Fibroblast of skin of left biceps (primary cell): Measurements from ENCODE around the gene PCYOX1L.

Experiments used
- DNase-seq, 2 experiments: peaks; one replicate each; pipeline ENCODE4 v3.0.0-alpha.2; 2013; ENCODE audit warnings: low read depth in 2 of 2

PCYOX1L gene

DNA sequence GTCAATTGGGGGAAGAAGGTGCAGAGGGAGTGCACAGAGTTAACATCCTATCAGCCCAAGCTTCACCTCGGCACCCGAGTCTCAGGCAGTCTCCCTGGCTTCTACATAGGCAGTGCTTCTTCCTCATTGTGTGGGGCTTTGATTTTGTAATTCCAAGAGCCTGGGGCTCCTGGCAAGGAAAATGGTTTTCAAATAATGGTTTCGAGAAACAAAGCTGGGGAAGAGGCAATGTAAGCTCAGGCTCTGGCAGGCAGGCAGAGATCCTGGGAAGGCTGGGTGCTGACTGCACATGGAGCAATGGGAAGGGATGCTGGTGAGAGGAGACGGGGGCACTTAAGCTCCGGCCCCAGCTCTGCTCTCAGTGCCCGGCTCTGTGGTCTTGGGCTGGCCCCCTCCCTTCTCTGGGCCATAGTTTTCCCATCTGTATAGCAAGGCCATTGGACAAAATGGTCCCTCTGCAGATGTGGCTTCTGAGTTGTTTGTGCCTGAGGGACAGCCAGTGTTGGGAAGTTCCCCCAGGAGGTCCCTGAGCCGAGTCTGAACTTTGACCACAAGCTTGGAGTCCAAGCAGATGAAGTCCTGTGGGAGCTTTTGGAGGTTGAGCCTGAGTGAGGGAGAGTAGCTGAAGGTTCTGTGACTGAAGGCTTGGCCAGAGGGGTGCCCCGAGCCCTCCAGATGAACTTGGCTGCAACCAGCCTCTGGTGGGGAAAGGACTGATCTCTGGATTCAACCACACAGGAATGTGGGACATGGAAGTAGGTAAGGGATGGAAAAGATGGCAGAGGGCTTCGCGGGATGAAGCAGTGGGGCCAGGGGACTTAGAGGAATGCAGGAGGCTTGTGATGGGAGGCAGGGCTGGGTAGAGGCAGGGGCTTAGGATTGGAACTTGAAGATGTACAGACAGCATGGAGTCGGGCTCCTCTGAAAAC is 49.7 kb downstream of the PCYOX1L start:
- DNase-seq: no peak

DNA sequence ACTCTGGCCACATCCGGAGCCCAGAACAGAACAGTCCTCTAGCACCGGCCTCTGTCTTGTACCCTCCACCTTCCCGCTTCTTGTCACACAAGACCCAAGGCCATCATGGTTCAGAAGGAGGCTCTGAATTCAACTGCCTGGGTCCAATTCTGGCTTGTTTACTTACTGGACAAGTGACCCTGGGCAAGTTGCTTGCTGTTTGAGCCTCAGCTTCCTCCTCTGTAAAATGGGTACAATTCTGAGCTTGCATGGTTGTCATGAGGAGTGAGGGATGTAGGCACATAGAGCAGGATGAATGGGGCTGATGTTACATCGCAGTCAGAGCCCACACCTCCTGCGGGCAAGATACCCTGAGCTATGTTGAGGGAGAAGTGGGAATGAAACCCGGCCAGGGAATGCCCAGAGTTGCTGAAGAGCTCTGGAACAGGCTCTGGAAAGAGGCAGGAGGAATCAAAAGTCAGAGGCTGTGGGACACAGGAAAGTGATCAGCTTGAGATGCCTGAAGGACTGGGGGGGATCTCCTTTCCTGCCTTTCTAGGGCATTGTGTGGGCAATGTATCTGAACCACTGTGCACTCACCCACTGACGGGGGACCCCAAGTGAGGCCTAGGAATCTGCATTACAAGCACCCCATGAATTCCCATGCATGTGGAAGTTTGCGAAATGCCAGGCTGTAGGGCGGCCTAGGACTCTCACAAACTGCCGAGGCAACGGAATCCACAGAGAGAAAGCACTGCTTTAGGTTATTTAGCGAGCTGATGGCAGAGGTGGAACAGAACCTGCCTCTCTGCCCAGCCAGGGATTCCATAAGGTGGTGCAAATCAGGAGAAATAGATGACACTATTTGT is 50.6 kb downstream of the PCYOX1L start:
- no peak for DNase-seq

DNA sequence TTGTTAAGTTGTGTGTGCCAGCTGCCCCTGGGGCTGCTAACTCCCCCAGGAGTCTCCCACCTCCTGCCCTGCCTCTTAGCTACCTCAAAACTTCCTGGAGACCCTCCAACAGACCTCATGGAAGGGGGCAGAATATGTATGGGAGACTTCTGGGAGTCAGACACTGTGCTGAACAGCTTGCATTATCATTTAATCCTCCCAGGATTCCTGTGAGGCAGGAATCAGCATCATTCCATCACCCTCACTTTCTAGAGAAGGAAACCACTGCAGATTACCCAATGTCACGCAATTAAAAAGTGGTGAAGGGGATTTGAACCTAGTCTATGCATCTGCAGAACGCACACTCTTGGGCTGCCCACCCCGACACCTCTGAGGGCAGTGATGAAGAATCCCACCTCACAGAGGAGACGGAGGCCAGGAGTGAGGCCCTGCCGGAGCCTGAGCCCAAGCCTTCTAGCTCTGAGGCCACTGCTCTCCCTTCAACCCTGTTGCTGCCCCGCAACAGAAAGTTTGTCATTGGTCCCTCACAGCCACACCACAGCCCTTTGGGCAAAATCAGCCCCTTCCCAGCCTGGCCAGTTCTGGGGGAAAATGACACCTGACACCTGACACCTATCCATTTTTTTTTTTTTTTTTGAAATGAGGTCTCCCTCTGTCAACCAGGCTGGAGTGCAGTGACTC is 51.6 kb downstream of the PCYOX1L start:
- no peak for DNase-seq

DNA sequence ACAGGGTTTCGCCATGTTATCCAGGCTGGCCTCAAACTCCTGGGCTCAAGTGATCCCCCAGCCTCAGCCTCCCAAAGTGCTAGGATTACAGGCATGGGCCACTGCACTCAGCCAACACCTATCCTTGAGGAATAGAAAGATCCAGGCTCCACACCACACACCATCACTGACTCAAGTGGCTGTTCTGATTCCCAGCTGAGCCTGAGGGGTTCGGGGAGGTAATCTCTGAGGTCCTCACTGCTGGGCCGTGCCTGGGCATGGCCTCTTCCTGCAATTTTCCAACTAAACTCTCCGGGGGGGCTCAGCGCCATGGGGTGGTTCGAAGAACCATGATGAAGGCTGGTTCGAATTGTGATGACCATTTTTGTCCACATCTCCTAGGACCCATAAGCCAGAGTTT is 52.2 kb downstream of the PCYOX1L start:
- no peak for DNase-seq

DNA sequence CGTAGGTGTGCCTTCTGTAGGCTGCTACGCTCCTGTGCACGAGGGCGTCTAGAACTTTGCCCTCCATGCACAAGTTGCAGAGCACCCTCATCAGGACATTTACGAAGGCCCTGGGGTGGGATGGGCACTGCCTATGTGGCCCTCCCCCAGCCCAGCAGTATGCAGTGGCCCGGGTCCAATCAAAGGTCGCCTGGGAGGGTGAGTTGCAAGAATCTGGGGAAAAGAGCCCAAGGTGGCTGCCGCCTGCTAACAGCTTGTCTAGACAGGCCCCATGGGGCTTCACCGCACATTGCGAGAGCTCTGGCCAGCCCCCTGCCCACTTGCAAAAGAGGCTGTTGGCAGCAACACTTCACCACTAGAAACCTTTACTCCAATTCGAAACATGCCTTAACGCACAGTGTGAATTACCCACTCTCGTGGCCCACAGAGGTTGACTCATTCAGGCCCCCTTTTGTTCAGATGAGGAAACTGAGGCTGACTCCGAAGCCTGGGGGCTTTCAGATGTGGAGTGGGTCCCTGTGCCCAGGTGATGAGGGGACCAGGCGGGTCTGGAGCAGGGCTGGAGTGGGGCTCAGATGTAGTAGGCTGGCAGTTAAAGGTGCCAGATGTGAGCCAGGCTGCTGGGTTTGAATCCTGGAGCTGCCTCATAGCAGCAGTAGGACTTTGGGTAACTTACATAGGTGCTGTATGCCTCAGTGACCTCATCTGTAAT is 53.0 kb downstream of the PCYOX1L start:
- no peak for DNase-seq

DNA sequence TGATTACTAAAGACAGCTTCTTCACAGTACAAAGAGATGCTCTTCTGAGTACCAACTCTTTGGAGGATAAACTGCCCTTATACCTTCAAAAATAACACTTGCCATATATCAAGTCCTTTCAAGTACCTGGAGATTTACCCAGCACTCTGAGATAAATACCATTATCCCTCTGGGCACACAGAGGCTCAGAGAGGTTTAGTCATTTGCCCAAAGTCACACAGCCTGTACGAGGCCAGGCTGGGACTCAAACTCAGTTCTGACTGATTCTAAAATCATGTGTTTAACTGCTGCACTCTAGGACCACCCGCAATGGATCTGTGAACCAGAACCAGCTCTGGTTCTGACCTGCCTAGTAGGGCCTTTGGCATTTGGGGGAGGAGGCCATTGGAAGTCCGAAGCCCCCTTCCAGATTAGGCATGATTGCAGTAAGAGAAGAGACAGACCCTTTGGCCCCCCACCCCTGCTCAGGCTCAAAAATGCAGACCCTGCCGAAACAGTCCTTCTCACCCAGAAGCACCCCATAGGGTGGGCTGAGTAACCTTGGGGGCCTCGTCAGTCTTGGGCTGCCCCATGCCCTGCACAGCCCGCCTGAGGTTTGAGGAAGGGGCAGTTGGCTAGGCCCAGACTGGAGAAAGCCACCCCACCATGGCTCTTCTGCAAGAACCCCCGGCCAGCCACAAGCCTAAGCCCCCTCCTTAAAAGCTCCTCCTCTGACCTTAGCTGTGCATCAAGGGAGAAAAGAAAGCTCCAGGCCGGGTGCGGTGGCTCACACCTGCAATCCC is 54.1 kb downstream of the PCYOX1L start:
- DNase-seq: no peak

DNA sequence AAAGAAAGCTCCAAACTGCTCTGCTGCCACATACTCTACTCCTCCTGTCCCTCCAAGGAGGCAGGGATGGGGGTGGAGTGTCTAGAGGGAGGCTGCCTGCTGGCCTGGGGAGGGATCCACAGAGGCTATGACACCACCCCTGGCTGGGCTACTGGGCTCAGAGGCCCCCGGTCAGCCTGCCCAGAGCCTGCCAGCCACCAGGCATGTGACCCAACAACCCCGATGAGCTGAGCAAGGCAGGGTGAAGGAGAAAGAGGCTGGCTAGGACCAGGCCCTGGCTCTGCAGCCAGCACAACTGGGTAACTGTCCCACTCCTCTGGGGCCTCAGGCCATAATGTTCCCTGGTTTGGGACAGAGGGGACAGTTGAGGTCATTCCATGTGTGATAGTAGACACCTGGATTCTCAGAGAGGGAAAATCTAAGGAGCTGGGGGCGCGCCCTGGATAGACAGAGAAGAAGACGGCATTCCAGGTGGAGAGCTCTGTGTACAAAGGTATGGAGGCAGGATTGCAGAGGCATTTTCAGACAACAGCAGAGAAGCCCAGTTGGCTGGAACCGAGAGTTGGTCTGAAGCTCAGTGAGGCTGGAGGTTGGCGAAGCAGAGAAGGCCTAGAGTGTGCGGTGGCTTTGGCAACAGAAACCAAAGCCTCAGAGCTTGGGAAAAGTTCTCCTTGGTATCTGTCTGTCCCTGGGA is 55.1 kb downstream of the PCYOX1L start:
- DNase-seq: no peak

DNA sequence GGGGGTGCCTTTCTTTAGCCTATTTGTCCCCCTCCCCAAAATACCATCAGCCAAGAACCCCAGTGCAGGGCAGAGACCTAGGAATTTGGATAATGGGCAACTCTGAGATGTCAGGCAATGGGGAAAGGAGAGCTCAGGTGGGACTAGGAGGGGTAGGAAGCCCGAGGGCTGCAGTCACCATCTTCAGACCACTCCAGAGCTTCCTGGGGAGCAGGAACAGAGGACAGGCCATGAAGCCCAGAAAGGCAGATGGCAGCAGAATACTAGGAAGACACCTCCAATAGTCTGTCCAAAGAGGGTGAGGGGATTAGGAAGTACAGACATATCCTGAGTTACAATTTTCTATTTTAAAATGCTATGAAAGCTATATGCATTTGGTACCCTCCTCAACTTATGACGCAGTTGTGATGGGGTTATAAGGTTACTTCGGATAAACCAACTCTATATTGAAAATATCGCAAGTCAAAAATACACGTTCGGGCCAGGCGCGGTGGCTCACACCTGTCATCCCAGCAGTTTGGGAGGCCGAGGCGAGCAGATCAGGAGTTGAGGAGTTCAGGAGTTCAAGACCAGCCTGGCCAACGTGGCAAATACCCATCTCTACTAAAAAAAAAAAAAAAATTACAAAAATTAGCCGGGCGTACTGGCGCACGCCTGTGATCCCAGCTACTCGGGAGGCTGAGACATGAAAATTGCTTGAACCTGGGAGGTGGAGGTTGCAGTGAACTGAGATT is 55.8 kb downstream of the PCYOX1L start:
- DNase-seq: no peak

DNA sequence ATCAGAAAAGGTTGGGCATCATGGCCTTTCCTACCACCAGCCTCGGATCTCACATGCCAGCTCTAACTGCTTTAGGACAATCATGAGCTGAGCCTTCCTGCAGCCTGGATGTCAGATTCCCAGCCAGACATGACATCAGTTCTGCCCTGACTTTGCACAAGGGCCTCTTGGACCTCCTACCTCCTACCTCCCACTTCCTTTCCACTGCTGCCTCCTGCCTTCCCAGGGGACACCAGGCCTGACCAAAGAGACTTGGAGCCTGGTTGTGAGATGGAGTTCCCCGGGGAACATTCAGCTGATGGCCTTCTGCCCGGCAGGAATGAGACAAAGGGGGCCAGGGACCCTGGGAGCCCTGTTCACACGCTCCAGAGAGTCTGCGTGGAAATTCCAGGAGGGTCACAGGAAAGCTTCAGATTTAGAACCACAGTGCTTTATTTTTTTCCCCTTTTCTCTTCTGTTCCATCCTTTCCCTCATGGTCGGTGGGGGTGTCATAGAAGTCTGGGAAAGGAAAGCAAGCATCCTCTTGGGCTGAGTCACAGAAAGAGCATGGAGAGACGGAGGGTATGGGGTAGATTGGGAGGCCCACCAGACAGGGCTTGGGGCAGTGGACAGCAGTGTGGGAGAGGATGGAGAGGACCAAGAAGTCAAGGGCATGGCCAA is 56.7 kb downstream of the PCYOX1L start:
- DNase-seq: no peak

DNA sequence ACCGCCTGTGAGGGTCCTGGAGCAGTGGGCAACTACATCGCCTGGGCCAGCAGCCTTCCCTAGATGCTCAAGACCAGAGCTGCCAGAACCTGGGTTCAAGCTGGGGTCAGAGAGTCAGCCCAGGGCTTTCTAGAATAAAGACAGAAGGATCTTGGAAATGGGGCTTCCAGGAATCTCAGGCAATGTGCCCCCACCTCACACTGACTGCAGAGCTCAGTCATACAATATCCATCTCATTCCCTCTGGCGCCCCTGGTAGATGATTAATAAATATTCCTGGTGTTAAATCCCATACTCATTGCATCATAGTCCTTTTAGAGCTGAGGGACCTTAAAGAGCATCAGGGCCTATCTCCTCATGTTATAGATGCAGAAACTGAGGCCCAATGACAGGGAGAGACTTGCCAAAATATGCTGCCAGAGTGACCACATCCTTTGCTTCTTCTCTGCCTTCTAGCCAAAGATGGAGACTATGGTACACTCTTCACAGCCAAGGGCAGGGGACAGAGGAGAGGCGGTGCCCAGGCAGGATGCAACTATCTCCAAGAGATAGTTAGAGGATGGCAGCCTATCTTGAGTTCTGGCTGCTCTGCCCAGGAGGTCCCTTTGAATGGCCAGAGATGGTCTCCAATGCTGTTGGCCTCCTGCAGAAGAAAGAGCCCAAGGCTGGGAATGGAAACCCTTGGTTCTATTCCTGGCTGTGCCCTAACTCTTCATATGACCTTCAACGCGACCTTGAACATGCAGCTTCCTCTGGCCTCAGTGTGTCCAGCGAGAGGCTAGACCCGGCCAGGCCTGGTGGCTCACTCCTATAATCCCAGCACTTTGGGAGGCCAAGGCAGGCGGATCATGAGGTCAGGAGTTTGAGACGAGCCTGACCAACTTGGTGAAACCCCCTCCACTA is 57.5 kb downstream of the PCYOX1L start:
- DNase-seq: no peak

DNA sequence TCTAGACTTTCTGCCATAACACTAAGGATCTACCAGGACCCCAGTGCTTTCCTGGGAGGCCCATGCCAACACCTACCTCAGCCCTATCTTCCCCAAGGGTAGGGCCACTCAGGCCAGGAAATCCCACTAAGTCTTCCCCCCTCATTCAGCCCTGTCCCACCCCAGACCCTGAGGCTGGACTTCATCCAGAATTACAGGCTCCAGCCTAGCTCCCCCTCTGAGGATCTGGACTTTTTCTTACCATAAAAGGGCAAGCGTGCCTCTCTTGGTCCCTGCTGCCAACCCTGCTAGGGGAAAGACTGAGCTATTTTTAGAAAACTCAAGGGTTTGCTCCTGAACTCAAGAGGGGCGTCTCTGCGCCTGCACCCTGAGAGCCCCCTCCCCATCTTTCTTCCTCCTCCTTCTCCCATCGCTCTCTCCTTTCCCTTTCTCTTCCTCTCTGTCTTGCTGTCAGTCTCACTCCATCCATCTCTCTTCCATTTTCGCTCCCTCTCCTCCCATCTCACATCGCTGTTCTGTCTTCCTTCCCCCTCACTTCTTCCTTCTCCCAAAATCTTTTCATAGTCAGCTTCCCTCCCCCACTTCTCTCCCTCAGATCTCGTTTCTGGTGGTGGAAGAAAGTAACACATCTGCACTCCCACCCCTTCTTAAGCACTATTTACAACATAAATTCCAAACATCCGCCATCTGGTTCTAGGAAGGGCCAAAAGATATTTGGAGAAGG is 59.3 kb downstream of the PCYOX1L start:
- DNase-seq: no peak

DNA sequence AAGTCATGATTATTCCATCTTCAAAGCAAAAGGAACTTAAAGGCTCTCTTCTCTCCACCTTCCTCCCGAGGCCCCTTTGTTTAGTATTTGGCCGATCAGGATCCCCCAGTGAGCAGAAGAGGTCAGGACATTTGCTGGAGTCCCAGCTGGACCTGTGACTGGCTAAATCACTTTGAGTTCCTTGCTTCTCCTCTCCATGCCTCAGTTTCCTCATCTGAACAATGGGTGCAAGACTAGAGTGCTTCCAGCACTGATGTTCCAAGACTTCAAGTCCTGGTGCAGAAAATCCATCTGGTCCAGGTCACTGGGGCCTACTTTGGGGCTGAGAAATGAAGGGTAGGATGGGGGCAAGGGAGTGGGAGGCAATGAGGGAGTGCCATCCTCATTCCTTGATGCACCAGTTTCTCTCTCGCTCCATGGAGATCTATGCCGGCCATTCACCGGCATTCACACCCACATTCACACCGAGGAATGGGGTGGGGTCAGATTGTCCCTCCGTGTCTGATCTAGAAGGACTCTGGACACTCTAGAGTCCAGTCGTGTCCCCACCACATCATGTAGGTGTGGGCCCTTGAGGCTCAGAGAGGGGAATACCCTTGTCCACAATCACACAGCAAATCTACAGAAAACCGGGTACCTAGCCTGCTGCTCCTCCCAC is 60.0 kb downstream of the PCYOX1L start:
- no peak for DNase-seq

DNA sequence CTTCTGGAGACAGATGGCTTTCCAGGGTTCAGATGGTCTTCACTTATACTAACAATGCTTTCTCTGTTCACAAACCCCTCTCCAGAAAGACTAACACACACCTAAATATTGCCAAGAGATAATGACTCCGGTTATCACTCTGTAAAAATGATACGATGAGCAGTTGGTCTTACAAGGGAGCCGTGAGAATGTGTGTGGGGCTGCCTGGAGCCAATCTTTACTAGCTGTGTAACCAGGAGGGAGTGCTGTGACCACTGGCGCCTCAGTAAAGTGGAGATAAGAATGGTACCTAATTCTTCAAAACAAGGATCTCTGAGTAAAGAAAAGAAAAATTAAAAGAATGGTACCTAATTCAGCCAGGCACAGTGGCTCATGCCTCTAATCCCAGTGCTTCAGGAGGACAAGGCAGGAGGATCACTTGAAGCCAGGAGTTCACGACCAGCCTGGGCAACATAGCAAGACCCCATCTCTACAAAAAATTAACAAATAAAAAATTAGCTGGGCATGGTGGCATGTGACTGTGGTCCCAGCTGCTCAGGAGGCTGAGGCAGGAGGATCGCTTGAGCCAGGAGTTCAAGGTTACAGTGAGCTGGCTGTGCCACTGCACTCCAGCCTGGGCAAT is 61.2 kb downstream of the PCYOX1L start:
- no peak for DNase-seq
